Uterus (tissue), 2 donors: Measurements from ENCODE around the gene SAMD4B.

Experiments
- CTCF ChIP-seq, 4 experiments: fragments of 200-600 bp in 2 of 4; fragments of 450-650 bp in 2 of 4; sonication (generic) in 2 of 4; IDR thresholded peaks; one replicate each; pipeline ENCODE4 v1.5.1; 2016 to 2019; ENCODE audit warnings: antibody characterized with exemption in 4 of 4, mild to moderate bottlenecking in 2 of 4, moderate library complexity in 1 of 4
- POLR2A ChIP-seq, 2 donors: fragments of 450-650 bp; IDR thresholded peaks; one replicate each; pipeline ENCODE4 v1.6.1; 2016; ENCODE audit warnings: antibody characterized with exemption in 2 of 2, mild to moderate bottlenecking in 1 of 2, moderate library complexity in 1 of 2

DNA sequence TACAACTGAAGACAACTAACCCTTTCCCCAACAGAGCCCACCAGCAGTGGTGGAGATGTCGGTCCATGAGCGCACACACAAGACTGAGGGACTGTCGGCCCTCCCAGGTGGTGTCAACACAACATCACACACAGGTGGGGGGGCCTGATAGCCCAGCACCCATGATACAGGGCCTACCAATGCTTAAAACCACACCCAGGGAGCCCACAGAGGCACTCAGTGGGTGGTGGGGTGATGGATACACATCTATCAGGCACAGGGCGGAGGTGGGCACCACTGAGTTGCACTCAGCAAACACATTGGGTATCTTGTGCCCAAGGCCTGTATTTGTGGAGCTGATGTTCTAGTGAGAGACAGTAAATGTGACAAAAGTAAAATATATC is 57.4 kb downstream of the SAMD4B start:
- no peak for TF ChIP-seq CTCF (IDR thresholded peaks at IDR 0.05)
- TF ChIP-seq POLR2A (IDR thresholded peaks at IDR 0.05) = no peak
